ENCODE measurements around the gene COL6A6. TPM values are rescaled to one million over a fixed set of nuclear protein-coding genes. Genes with fewer than 3 reads are reported as not detected.
A peak's percentile ranks its signal among the peaks of the same experiment; 100 is the strongest.

COL6A6 gene
- total RNA-seq, 4 donors from 2014 or later: under 0.01 TPM; not detected in 2

DNA sequence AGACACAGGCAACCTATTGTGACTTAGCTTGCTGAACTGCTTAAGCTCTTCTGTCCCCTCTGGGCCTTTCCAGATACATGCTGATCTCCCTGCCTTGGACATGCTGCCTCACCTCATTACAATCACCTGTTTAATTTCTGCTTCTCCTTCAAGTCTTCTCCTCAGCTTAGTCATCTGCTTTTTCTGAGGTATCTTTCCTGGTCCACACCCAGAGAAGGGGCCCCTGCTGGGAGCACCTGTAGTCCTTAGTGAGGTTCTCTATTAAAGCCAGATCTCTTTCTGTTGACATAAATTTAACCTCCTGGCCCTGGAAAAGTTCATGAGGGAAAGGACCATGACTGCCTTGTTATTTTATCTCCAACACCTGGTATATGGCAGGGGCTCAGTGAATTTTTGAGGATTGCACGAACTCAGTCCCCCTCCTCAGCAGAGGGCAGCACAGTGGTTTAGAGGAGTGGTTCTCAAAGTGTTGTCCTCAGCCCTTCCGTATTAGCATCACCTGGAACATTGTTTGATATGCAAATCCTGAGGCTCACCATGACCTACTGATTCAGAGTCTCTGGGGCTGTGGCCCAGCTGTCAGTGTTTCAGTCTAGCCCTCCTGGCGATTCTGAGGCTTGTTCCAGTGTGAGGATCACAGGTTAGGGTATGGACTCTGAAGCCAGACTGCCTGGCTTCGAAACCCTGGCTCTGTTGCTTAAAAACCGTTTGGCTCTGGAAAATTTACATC lies 12.7 kb downstream of the COL6A6 start:
- DNase-seq: no peak
- 46 to 62% methylated on average over 3 to 5 of the region's 5 CpGs for WGBS, 2 donors (ENCODE audit: low coverage in 1 of 2)
- intact Hi-C loops (cut with DNase I; ENCODE audit: low total_unique reads) (no loop called here), in situ Hi-C loops (cut with MboI; ENCODE audit: low pct_ligation_motif_present in 1 of 4, low pct_unique_long_range_greater_than_20kb in 1 of 4, low sequenced_read_pairs in 3 of 4) (no loop called here)
- H3K27ac ChIP-seq: no peak overlapping the region
- H3K9me3 ChIP-seq: no peaks in the 10 kb centered on the region
- TF ChIP-seq POLR2A (IDR thresholded peaks at IDR 0.05): no peak
- TF ChIP-seq POLR2AphosphoS5 (IDR thresholded peaks at IDR 0.05): no peak
- no peaks in the 10 kb centered on the region for H3K27me3 ChIP-seq
- H3K4me1 ChIP-seq: no peaks in the 10 kb centered on the region
- no peak overlapping the region for H3K4me3 ChIP-seq
- no peaks in the 10 kb centered on the region for H3K36me3 ChIP-seq

DNA sequence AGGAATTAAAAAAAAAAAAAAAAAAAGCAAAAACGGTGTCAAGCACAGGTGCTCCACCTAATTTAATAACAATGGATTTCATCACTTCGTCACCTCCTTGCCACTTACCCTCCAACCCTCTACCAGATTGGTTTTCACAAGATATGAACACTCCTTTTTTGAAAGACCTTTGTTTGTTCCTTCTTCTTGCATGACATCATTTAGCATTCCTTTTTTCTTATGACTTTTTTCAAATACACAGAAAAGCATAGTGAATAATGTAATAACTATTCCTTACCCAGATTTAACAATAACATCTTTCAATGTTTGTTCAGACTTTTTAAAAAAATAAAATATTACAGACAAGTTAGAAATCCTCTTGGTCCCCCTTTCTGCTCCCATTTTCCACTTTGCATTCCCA lies 16.3 kb downstream of the COL6A6 start:
- H3K36me3 ChIP-seq: no peaks in the 10 kb centered on the region
- H3K4me3 ChIP-seq: no peak overlapping the region
- no peak overlapping the region for H3K27ac ChIP-seq
- in situ Hi-C loops (cut with MboI; ENCODE audit: low pct_ligation_motif_present in 1 of 4, low pct_unique_long_range_greater_than_20kb in 1 of 4, low sequenced_read_pairs in 3 of 4): no loop called here
- no peaks in the 10 kb centered on the region for H3K27me3 ChIP-seq
- WGBS, 2 donors (ENCODE audit: low coverage in 1 of 2): 58 to 70% methylated on average over 2 of the region's 2 CpGs
- no peaks in the 10 kb centered on the region for H3K9me3 ChIP-seq
- DNase-seq: no peak
- H3K4me1 ChIP-seq: no peaks in the 10 kb centered on the region
- no peak for TF ChIP-seq EP300 (IDR thresholded peaks at IDR 0.05; ENCODE audit: low read depth)
- no peak for TF ChIP-seq POLR2A (IDR thresholded peaks at IDR 0.05)
- TF ChIP-seq, protein P1, sequence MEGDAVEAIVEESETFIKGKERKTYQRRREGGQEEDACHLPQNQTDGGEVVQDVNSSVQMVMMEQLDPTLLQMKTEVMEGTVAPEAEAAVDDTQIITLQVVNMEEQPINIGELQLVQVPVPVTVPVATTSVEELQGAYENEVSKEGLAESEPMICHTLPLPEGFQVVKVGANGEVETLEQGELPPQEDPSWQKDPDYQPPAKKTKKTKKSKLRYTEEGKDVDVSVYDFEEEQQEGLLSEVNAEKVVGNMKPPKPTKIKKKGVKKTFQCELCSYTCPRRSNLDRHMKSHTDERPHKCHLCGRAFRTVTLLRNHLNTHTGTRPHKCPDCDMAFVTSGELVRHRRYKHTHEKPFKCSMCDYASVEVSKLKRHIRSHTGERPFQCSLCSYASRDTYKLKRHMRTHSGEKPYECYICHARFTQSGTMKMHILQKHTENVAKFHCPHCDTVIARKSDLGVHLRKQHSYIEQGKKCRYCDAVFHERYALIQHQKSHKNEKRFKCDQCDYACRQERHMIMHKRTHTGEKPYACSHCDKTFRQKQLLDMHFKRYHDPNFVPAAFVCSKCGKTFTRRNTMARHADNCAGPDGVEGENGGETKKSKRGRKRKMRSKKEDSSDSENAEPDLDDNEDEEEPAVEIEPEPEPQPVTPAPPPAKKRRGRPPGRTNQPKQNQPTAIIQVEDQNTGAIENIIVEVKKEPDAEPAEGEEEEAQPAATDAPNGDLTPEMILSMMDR (IDR thresholded peaks at IDR 0.05): no peak
- TF ChIP-seq POLR2AphosphoS5 (IDR thresholded peaks at IDR 0.05): no peak
- intact Hi-C loops (cut with DNase I; ENCODE audit: low total_unique reads): no loop called here

DNA sequence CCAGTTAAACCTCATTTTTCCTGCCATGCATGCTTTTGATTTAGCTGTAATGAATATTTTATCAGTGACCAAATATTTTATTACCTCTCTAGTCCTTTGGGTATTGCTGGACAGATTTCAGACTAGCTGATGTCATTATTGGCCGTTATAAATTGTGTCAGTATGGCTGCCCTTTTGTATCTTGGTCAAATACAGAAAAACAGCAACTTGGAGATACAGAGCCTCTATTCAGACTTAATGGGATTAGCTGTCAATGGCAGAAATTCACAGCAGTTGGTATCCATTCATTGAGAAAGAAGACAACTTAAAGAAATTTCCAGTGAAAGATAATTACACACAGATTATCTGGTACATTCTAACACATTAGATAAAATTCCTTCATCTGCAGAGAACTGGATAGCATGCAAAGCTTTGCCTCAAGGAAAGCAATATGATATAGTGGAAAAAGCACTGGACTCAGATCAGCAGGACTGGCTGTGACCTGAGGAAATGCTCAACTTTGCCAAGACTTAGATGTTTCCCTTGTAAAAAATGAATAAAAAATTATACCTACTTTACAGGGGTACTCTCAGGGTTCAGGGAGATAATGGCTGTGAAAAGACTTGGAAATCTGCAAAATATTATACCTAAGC lies 20.8 kb downstream of the COL6A6 start:
- Histone ChIP-seq H3K36me3 (no peaks in the 10 kb centered on the region), H3K9me3 (no peaks in the 10 kb centered on the region), H3K27me3 (no peaks in the 10 kb centered on the region), H3K4me3 (no peak overlapping the region), H3K27ac (no peak overlapping the region), H3K4me1 (no peaks in the 10 kb centered on the region)
- in situ Hi-C loops (cut with MboI; ENCODE audit: low pct_ligation_motif_present in 1 of 4, low pct_unique_long_range_greater_than_20kb in 1 of 4, low sequenced_read_pairs in 3 of 4) (no loop called here), intact Hi-C loops (cut with DNase I; ENCODE audit: low total_unique reads) (no loop called here)
- DNase-seq: no peak
- TF ChIP-seq EP300 (IDR thresholded peaks at IDR 0.05; ENCODE audit: low read depth) (no peak), POLR2AphosphoS5 (IDR thresholded peaks at IDR 0.05) (no peak), POLR2A (IDR thresholded peaks at IDR 0.05) (no peak)
- TF ChIP-seq, protein P1 (IDR thresholded peaks at IDR 0.05): no peak
- 36% methylated on average over 1 of the region's 1 CpG; no CpG with 5 or more reads in 1 of the 2 donors for WGBS, 2 donors (ENCODE audit: low coverage in 1 of 2)

DNA sequence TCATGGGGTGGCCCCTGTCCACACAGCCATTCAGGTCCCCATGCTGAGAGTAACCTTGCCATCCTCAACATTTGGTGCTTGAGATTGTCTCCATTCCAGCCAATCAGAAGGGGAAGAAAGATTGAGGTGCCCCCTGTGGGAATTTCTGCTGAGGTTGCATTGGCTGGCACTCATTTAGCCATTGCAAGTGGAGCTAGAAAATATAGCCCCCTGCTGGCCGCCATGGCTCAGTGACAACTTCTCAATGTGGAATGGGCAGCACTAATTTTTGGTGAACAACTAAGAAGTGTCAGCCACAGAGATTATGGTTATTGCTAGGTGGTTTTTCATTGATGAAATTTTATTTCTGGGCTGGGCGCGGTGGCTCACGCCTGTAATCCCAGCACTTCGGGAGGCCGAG lies 22.0 kb downstream of the COL6A6 start:
- WGBS, 2 donors (ENCODE audit: low coverage in 1 of 2): 73% methylated on average over 6 of the region's 6 CpGs; no CpG with 5 or more reads in 1 of the 2 donors
- in situ Hi-C loops (cut with MboI; ENCODE audit: low pct_ligation_motif_present in 1 of 4, low pct_unique_long_range_greater_than_20kb in 1 of 4, low sequenced_read_pairs in 3 of 4) (no loop called here), intact Hi-C loops (cut with DNase I; ENCODE audit: low total_unique reads) (no loop called here)
- H3K27me3 ChIP-seq: no peaks in the 10 kb centered on the region
- H3K9me3 ChIP-seq: no peaks in the 10 kb centered on the region
- H3K4me1 ChIP-seq: no peaks in the 10 kb centered on the region
- no peak overlapping the region for H3K27ac ChIP-seq
- TF ChIP-seq POLR2A (IDR thresholded peaks at IDR 0.05) (no peak), POLR2AphosphoS5 (IDR thresholded peaks at IDR 0.05) (no peak), EP300 (IDR thresholded peaks at IDR 0.05; ENCODE audit: low read depth) (no peak)
- TF ChIP-seq, protein P1 (IDR thresholded peaks at IDR 0.05): peak; percentile 33 to 56 (median 41)
- no peak overlapping the region for H3K4me3 ChIP-seq
- DNase-seq: peak; percentile 28
- H3K36me3 ChIP-seq: no peaks in the 10 kb centered on the region
